IPS-15b (cell line): ENCODE data around the gene EDA.

Source experiments
- H3K27me3 ChIP-seq: one replicate; pipeline ENCODE4 v1.6.1; 2013; ENCODE audit warnings: low read length; ENCODE audit not compliant: control insufficient read depth, insufficient read depth
- H3K36me3 ChIP-seq: one replicate; pipeline ENCODE4 v1.6.1; 2013; ENCODE audit warnings: low read length; ENCODE audit not compliant: control insufficient read depth, insufficient read depth
- H3K4me1 ChIP-seq: one replicate; pipeline ENCODE4 v1.6.1; 2013; ENCODE audit warnings: mild to moderate bottlenecking, low read length; ENCODE audit not compliant: control insufficient read depth, insufficient read depth
- H3K4me3 ChIP-seq: one replicate; pipeline ENCODE4 v1.5.1; 2013; ENCODE audit warnings: low read depth, low read length
- H3K9ac ChIP-seq: one replicate; pipeline ENCODE4 v1.6.1; 2013; ENCODE audit warnings: low read depth, mild to moderate bottlenecking, low read length
- H3K9me3 ChIP-seq: one replicate; pipeline ENCODE4 v1.6.1; 2013; ENCODE audit warnings: mild to moderate bottlenecking, low read length; ENCODE audit not compliant: control insufficient read depth, insufficient read depth

The EDA gene

GRCh38 chrX:70033348-70034051, 417.6 kb downstream of the EDA start:
- Histone ChIP-seq H3K36me3 (no peaks in the 10 kb centered on the region), H3K27me3 (no peaks in the 10 kb centered on the region), H3K9ac (no peak overlapping the region), H3K4me3 (no peak overlapping the region), H3K9me3 (no peaks in the 10 kb centered on the region), H3K4me1 (peaks cover 3% of the 10 kb centered on the region)

- Histone ChIP-seq H3K27me3 (no peaks in the 10 kb centered on the region), H3K9ac (no peak overlapping the region), H3K4me1 (peaks cover 3% of the 10 kb centered on the region), H3K9me3 (no peaks in the 10 kb centered on the region), H3K36me3 (no peaks in the 10 kb centered on the region), H3K4me3 (no peak overlapping the region)
Measured at GRCh38 chrX:70034646-70035045, 418.7 kb downstream of the EDA start.

- H3K36me3 ChIP-seq, result no peaks in the 10 kb centered on the region
- H3K9ac ChIP-seq, result no peak overlapping the region
- no peaks in the 10 kb centered on the region for H3K9me3 ChIP-seq
- H3K4me1 ChIP-seq, result no peaks in the 10 kb centered on the region
- no peaks in the 10 kb centered on the region for H3K27me3 ChIP-seq
- H3K4me3 ChIP-seq, result no peak overlapping the region
Measured at GRCh38 chrX:70038515-70038914, 422.6 kb downstream of the EDA start.

- H3K27me3 ChIP-seq, result no peaks in the 10 kb centered on the region
- no peaks in the 10 kb centered on the region for H3K4me1 ChIP-seq
- no peaks in the 10 kb centered on the region for H3K36me3 ChIP-seq
- no peak overlapping the region for H3K9ac ChIP-seq
- no peaks in the 10 kb centered on the region for H3K9me3 ChIP-seq
- no peak overlapping the region for H3K4me3 ChIP-seq
Measured at GRCh38 chrX:70038951-70039350, 423.0 kb downstream of the EDA start.

- Histone ChIP-seq H3K4me1 (no peaks in the 10 kb centered on the region), H3K9me3 (no peaks in the 10 kb centered on the region), H3K36me3 (no peaks in the 10 kb centered on the region), H3K27me3 (no peaks in the 10 kb centered on the region), H3K4me3 (no peak overlapping the region), H3K9ac (no peak overlapping the region)
Measured at GRCh38 chrX:70039758-70040157, 423.8 kb downstream of the EDA start.

GRCh38 chrX:70041993-70042392, 426.1 kb downstream of the EDA start:
- H3K36me3 ChIP-seq, result no peaks in the 10 kb centered on the region
- no peaks in the 10 kb centered on the region for H3K4me1 ChIP-seq
- no peaks in the 10 kb centered on the region for H3K27me3 ChIP-seq
- H3K9ac ChIP-seq, result no peak overlapping the region
- no peaks in the 10 kb centered on the region for H3K9me3 ChIP-seq
- H3K4me3 ChIP-seq, result no peak overlapping the region

GRCh38 chrX:70042399-70043371, 426.8 kb downstream of the EDA start:
- no peaks in the 10 kb centered on the region for H3K36me3 ChIP-seq
- H3K9ac ChIP-seq, result no peak overlapping the region
- H3K27me3 ChIP-seq, result no peaks in the 10 kb centered on the region
- no peaks in the 10 kb centered on the region for H3K9me3 ChIP-seq
- no peak overlapping the region for H3K4me3 ChIP-seq
- no peaks in the 10 kb centered on the region for H3K4me1 ChIP-seq

- H3K9me3 ChIP-seq, result no peaks in the 10 kb centered on the region
- H3K4me3 ChIP-seq, result no peak overlapping the region
- no peaks in the 10 kb centered on the region for H3K4me1 ChIP-seq
- H3K36me3 ChIP-seq, result no peaks in the 10 kb centered on the region
- no peaks in the 10 kb centered on the region for H3K27me3 ChIP-seq
- H3K9ac ChIP-seq, result no peak overlapping the region
Measured at GRCh38 chrX:70043685-70044084, 427.8 kb downstream of the EDA start.

- no peak overlapping the region for H3K4me3 ChIP-seq
- H3K4me1 ChIP-seq, result no peaks in the 10 kb centered on the region
- no peaks in the 10 kb centered on the region for H3K27me3 ChIP-seq
- no peaks in the 10 kb centered on the region for H3K9me3 ChIP-seq
- H3K36me3 ChIP-seq, result no peaks in the 10 kb centered on the region
- no peak overlapping the region for H3K9ac ChIP-seq
Measured at GRCh38 chrX:70044541-70045245, 428.8 kb downstream of the EDA start.

- Histone ChIP-seq H3K9ac (no peak overlapping the region), H3K4me1 (no peaks in the 10 kb centered on the region), H3K4me3 (no peak overlapping the region), H3K9me3 (no peaks in the 10 kb centered on the region), H3K36me3 (no peaks in the 10 kb centered on the region), H3K27me3 (no peaks in the 10 kb centered on the region)
Measured at GRCh38 chrX:70046978-70047377, 431.1 kb downstream of the EDA start.

- H3K27me3 ChIP-seq, result no peaks in the 10 kb centered on the region
- H3K4me1 ChIP-seq, result no peaks in the 10 kb centered on the region
- no peak overlapping the region for H3K4me3 ChIP-seq
- no peak overlapping the region for H3K9ac ChIP-seq
- no peaks in the 10 kb centered on the region for H3K36me3 ChIP-seq
- H3K9me3 ChIP-seq, result no peaks in the 10 kb centered on the region
Measured at GRCh38 chrX:70049406-70049805, 433.5 kb downstream of the EDA start.
